GM13977 (cell line): ENCODE results near the gene C9orf40.

Experiments used
- DNase-seq: peaks from one replicate; pipeline ENCODE4 v3.0.0; 2012; ENCODE audit warnings: low spot score
- in situ Hi-C: fragments of 300-500 bp; cut with MboI; formaldehyde crosslinking; loops from one replicate; pipeline ENCODE4 v1.12.0; 2022; ENCODE audit warnings: low sequenced_read_pairs, low pct_unique_long_range_greater_than_20kb, mixed read lengths, inconsistent platforms; ENCODE audit not compliant: unreplicated experiment
- TF ChIP-seq, protein P1 (sequence below): IDR thresholded peaks from 2 replicates; pipeline ENCODE4 v1.5.1; 2012; ENCODE audit warnings: mild to moderate bottlenecking, control low read depth; ENCODE audit not compliant: insufficient read depth; ENCODE audit errors: extremely low read depth, missing control alignments

C9orf40 gene

DNA sequence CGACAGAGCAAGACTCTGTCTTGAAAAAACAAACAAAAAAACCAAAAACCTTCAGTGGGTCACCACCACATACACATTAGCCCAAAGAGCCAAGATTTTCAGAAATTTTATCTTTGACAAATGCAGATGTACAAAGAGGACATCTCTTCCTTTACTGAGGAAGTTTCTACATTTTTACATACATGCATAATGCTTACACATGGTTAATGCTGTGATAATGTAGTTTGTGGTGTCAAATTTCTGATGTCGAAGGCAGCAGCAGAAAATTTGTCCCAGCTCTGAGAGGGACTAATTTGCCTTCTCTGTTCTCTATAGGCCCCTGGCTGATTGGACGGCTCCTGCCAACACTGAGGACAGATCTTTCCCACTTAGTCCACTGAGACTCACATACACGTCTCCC is 24.6 kb upstream of the C9orf40 start:
- TF ChIP-seq, protein P1, sequence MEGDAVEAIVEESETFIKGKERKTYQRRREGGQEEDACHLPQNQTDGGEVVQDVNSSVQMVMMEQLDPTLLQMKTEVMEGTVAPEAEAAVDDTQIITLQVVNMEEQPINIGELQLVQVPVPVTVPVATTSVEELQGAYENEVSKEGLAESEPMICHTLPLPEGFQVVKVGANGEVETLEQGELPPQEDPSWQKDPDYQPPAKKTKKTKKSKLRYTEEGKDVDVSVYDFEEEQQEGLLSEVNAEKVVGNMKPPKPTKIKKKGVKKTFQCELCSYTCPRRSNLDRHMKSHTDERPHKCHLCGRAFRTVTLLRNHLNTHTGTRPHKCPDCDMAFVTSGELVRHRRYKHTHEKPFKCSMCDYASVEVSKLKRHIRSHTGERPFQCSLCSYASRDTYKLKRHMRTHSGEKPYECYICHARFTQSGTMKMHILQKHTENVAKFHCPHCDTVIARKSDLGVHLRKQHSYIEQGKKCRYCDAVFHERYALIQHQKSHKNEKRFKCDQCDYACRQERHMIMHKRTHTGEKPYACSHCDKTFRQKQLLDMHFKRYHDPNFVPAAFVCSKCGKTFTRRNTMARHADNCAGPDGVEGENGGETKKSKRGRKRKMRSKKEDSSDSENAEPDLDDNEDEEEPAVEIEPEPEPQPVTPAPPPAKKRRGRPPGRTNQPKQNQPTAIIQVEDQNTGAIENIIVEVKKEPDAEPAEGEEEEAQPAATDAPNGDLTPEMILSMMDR, result no peak
- in situ Hi-C loops, result no loop called here
- no peak for DNase-seq

DNA sequence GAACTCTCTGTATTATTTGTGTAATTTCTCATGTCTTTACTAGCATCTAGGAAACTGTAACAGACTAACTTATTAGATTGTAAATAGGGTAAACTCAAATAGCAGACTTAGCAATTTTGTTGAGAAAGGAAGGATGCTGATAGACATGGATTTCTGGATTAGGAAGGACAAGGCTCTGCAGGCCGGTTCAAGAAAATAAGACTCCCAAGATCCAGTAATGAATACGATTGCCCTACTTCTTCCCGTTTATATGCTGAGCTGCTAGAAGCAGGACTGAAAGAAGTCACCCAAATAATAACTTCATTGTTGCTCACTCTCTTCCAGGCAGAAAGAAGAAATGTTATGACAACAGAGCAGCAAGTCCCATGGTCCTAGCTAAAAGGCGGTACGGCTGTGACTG is 22.8 kb upstream of the C9orf40 start:
- TF ChIP-seq, protein P1, result no peak
- DNase-seq, result no peak
- in situ Hi-C loops, result no loop called here

DNA sequence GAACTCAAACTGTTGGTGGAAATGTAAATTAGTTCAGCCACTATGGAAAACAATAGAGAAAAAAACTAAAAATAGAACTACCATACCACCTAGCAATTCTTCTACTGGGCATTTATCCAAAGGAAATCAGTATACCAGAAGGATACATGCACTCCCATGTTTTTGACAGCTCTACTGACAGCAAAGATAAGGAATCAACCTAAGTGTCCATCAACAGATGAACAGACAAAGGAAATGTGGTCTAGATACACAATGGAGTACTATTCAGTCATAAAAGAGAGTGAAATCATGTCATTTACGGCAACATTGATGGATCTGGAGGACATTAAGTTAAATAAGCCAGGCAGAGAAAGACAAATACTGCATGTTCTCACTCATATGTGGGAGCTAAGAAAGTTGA is 21.8 kb upstream of the C9orf40 start:
- TF ChIP-seq, protein P1, result no peak
- DNase-seq, result no peak

DNA sequence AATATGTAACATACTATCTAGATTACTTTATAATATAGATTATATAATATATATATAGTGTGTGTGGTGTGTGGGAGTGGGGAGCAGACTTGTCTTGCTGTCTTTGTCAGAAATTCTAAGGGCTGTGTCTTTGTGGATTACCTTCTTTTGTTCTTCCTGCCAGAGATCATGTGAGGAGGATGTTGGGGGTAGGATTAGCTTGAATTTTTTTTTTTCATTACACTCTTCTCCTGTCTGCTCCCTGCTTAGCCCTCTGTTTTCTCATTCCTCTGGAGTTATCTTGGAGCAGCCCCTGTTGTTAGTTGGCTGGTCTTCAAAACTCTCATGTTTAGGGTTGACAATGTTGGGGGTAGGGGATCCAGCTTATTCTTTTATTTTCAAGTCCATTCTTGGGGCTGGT is 21.0 kb upstream of the C9orf40 start:
- in situ Hi-C loops, result no loop called here
- no peak for DNase-seq
- TF ChIP-seq, protein P1, result no peak

More for the DNA sequence above, 21.8 kb upstream of the C9orf40 start:
- in situ Hi-C loops, result no loop called here

DNA sequence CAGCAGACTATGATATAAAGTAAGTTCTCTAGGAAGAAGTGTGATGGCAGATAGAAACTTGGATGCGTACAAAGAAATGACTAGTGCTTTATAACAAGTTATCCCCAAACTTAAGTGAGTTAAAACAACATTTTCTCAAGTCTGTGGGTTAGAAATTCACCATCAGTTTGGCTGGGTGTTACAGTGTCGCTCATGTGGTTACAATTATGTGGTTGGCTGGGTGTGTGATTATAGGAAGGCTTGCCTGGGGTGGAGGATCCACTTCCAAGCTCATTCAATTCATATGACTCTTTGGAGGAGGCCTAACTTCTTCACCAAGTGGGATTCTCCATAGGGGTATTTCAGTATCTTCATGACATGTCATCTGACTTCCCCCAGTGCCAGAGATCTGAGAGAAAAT is 10.3 kb upstream of the C9orf40 start:
- TF ChIP-seq, protein P1, result no peak
- in situ Hi-C loops, result no loop called here
- DNase-seq, result no peak

DNA sequence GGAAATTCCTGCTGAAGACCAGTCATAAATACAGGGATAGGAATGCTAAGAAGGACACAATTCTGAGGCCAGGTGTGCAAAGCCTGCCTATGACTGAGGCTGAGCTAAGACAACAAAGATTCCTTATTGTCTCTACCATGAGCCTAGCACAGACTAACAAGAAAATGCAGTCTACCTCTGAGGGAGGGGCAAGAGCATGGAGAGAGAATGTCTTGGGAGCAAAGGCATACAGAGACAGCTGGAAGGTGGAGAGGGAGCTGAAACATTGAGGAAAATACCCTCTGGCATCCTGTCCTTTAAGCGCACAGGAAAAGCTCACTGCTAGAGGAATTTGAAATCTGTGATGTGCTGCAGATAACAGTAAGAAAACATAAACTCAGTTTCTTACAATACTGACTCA is 8.8 kb upstream of the C9orf40 start:
- TF ChIP-seq, protein P1, result no peak
- no peak for DNase-seq
- in situ Hi-C loops, result no loop called here

DNA sequence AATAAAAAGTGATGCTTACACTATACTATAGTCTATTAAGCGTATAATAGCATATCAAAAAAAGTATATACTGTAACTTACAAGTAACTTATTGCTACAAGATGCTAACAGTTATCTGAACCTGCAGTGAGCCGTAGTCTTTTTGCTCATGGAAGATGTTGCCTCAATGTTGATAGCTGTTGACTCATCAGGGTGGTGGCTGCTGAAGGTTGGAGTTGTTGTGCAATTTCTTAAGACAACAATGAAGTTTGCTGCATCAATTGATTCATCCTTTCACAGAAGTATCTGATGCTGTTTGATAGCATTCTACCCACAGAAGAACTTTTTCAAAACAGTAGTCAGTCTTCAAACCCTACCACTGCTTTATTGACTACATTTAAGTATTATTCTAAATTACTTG is 7.8 kb upstream of the C9orf40 start:
- in situ Hi-C loops, result no loop called here
- no peak for DNase-seq
- TF ChIP-seq, protein P1, result no peak
